K562 (cell line): ENCODE results near the gene SDC3. TPM values are rescaled to one million over a fixed set of nuclear protein-coding genes. Genes with fewer than 3 reads are reported as not detected.

ENCODE experiments used
- ARID1B ChIP-seq: fragments of 450-650 bp; IDR thresholded peaks from 2 replicates; pipeline ENCODE4 v1.6.1; 2016; ENCODE audit warnings: antibody characterized with exemption, mild to moderate bottlenecking, inconsistent platforms
- ARNT ChIP-seq, 2 experiments: fragments of 450-650 bp; IDR thresholded peaks; 2 replicates each; pipeline ENCODE4 v1.6.1; 2016; ENCODE audit warnings: mild to moderate bottlenecking in 1 of 2
- CBFA2T3 ChIP-seq: fragments of 450-650 bp; IDR thresholded peaks from 2 replicates; pipeline ENCODE4 v1.6.1; 2017
- CEBPB ChIP-seq: fragments of 450-650 bp; IDR thresholded peaks from 2 replicates; pipeline ENCODE4 v1.6.1; 2016; ENCODE audit warnings: missing genetic modification characterization, missing compliant biosample characterization
- CREB1 ChIP-seq, 2 experiments: sonication (generic) in 1 of 2; formaldehyde crosslinking in 1 of 2; IDR thresholded peaks; 2 replicates each; pipeline versions ENCODE4 v1.6.1 to v1.8.0; 2012 to 2022; ENCODE audit warnings: inconsistent platforms in 1 of 2, mild to moderate bottlenecking in 1 of 2, missing genetic modification reagents in 1 of 2, moderate library complexity in 1 of 2
- DACH1 ChIP-seq: fragments of 450-650 bp; IDR thresholded peaks from 2 replicates; pipeline ENCODE4 v1.6.1; 2018; ENCODE audit not compliant: partially characterized antibody
- DPF2 ChIP-seq: fragments of 450-650 bp; IDR thresholded peaks from 2 replicates; pipeline ENCODE4 v1.6.1; 2016
- EHMT2 ChIP-seq: fragments of 450-650 bp; IDR thresholded peaks from 2 replicates; pipeline ENCODE4 v1.6.1; 2018; ENCODE audit warnings: antibody characterized with exemption
- ESRRA ChIP-seq: fragments of 450-650 bp; IDR thresholded peaks from 2 replicates; pipeline ENCODE4 v1.6.1; 2014; ENCODE audit warnings: low read depth, mild to moderate bottlenecking, moderate library complexity, borderline replicate concordance
- FOXK1 ChIP-seq: sonication (generic); formaldehyde crosslinking; IDR thresholded peaks from 2 replicates; pipeline ENCODE4 v1.8.0; 2022; ENCODE audit warnings: missing genetic modification reagents, mild to moderate bottlenecking, borderline replicate concordance
- GATAD2A ChIP-seq: fragments of 450-650 bp; IDR thresholded peaks from 2 replicates; pipeline ENCODE4 v1.6.1; 2017
- HDAC1 ChIP-seq, 2 experiments: fragments of 450-650 bp; IDR thresholded peaks; 2 replicates each; pipeline ENCODE4 v1.6.1; 2016 to 2017; ENCODE audit warnings: inconsistent platforms in 1 of 2, mild to moderate bottlenecking in 1 of 2, moderate library complexity in 1 of 2
- HDAC2 ChIP-seq: fragments of 450-650 bp; IDR thresholded peaks from 2 replicates; pipeline ENCODE4 v1.6.1; 2016; ENCODE audit warnings: mild to moderate bottlenecking
- MEIS2 ChIP-seq: fragments of 450-650 bp; IDR thresholded peaks from 2 replicates; pipeline ENCODE4 v1.6.1; 2014; ENCODE audit warnings: mild to moderate bottlenecking; ENCODE audit not compliant: partially characterized antibody
- NR2C1 ChIP-seq, 2 experiments: fragments of 450-650 bp; IDR thresholded peaks; 2 replicates each; pipeline ENCODE4 v1.6.1; 2017; ENCODE audit warnings: mild to moderate bottlenecking in 2 of 2, antibody characterized with exemption in 1 of 2, inconsistent platforms in 1 of 2, missing compliant biosample characterization in 1 of 2, missing genetic modification characterization in 1 of 2
- NR2C2 ChIP-seq, 2 experiments: fragments of 200-800 bp in 1 of 2; sonication (Bioruptor generic) in 1 of 2; sonication (generic) in 1 of 2; formaldehyde crosslinking in 1 of 2; IDR thresholded peaks; 2 replicates each; pipeline versions ENCODE4 v1.6.1 to v1.8.0; 2016 to 2022; ENCODE audit warnings: mild to moderate bottlenecking in 1 of 2, missing compliant biosample characterization in 1 of 2, missing genetic modification characterization in 1 of 2, missing genetic modification reagents in 1 of 2
- SMAD4 ChIP-seq: fragments of 250-450 bp; sonication (Bioruptor Pico); conservative IDR thresholded peaks from 2 replicates; pipeline ENCODE4 v1.8.0; 2021; ENCODE audit warnings: inconsistent platforms, mild to moderate bottlenecking, moderate library complexity
- SMARCA4 ChIP-seq: fragments of 450-650 bp; IDR thresholded peaks from 2 replicates; pipeline ENCODE4 v1.6.1; 2016
- SP2 ChIP-seq: IDR thresholded peaks from 2 replicates; pipeline ENCODE4 v1.6.1; 2011; ENCODE audit warnings: mild to moderate bottlenecking, low read depth, low read length, moderate library complexity; ENCODE audit not compliant: poor library complexity, severe bottlenecking; ENCODE audit errors: extremely low read depth
- polyA plus RNA-seq, 8 experiments: library from polyadenylated mRNA; depleted of rRNA in 4 of 8; stranded (reverse) in 5 of 8; unstranded in 3 of 8; fragments of >200 nt; fragmentation: Nextera tagmentation in 2 of 8; fragmentation: Illumina TruSeq in 1 of 8; extraction: Ambion mirVana in 2 of 8; extraction: Trizol in 1 of 8; gene quantifications; 2 replicates each; pipeline versions ENCODE4 v1.2.1 to v1.2.3, GENCODE V29; 2011 to 2014; ENCODE audit warnings: inconsistent platforms in 1 of 8, missing spikeins in 1 of 8
- total RNA-seq, 7 experiments: library from RNA; depleted of rRNA in 6 of 7; stranded (reverse); fragments of >200 nt in 6 of 7; fragmentation: Illumina TruSeq in 2 of 7; extraction: Trizol in 2 of 7; gene quantifications; 2 replicates each; pipeline versions ENCODE4 v1.2.1 to v1.2.3, GENCODE V29; 2011 to 2021; ENCODE audit warnings: low replicate concordance in 1 of 7
- TF ChIP-seq, protein P1 (sequence below), 2 experiments: fragments of 450-650 bp in 1 of 2; sonication (generic) in 1 of 2; formaldehyde crosslinking in 1 of 2; IDR thresholded peaks in 1 of 2; conservative IDR thresholded peaks in 1 of 2; 2 replicates each; pipeline versions ENCODE4 v1.6.1 to v1.8.1; 2016 to 2023; ENCODE audit warnings: mild to moderate bottlenecking in 2 of 2, moderate library complexity in 2 of 2, inconsistent platforms in 1 of 2, missing genetic modification reagents in 1 of 2
- TF ChIP-seq, protein P2 (sequence below): fragments of 450-650 bp; formaldehyde crosslinking; IDR thresholded peaks from 2 replicates; pipeline ENCODE4 v1.4.0; 2020; ENCODE audit warnings: mild to moderate bottlenecking, moderate library complexity
- TF ChIP-seq, protein P3 (sequence below): fragments of 250-450 bp; sonication (Bioruptor Pico); IDR thresholded peaks from 2 replicates; pipeline ENCODE4 v1.8.0; 2021; ENCODE audit warnings: mild to moderate bottlenecking, moderate library complexity

The SDC3 gene
- total and polyA plus RNA-seq, 9 of the 15 experiments (the other 6 are each of a cell fraction or from before 2014, with no cell fraction given) = 0.38 to 44.1 (median 12.1) TPM

DNA sequence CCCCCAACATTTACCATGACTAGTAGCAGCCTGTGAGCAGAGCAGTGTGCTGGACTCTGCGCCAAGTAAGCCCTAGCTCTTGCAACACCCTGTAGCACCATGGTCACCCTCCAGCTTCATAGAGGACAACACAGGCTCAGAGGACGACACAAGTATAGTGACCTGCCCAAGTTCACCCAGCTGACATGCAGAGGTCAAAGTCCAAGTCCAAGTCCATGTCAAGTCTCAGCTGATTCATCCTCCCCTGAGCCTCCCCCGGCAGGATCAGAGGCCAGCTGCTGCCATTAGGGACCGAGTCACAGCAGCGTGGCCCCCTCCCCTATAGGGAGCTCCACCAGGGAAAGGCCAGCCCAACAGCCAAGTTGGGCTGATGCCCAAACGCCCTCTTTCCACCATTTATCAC, 15.9 kb downstream of the SDC3 start (continued):
- TF ChIP-seq HDAC2 (0 out of 2 replicates have a peak, but pooled peaks have one; percentile 35), CBFA2T3 (peak; percentile 48), SMAD4 (CRISPR knock-in tag) (peak; percentile 30; the same call in 1 of the 2 replicates), ESRRA (peak; percentile 68), DACH1 (peak; percentile 84), DPF2 (peak; percentile 49), CEBPB (tag) (0 out of 2 replicates have a peak, but pooled peaks have one; percentile 54), GATAD2A (0 out of 2 replicates have a peak, but pooled peaks have one; percentile 33), CREB1 (IDR thresholded peaks at IDR 0.05) (no peak), CREB1 (CRISPR knock-in tag; IDR thresholded peaks at IDR 0.05) (0 out of 2 replicates have a peak, but pooled peaks have one; percentile 30), SMARCA4 (peak; percentile 39; the same call in 1 of the 2 replicates), MEIS2 (peak; percentile 34), FOXK1 (CRISPR knock-in tag) (peak; percentile 59; the same call in 1 of the 2 replicates), EHMT2 (0 out of 2 replicates have a peak, but pooled peaks have one; percentile 23), ARID1B (peak; percentile 25; the same call in 1 of the 2 replicates), SP2 (no peak), NR2C2 (CRISPR knock-in tag; IDR thresholded peaks at IDR 0.05) (peak; percentile 23; the same call in 1 of the 2 replicates), NR2C2 (tag; IDR thresholded peaks at IDR 0.05) (peak; percentile 85), HDAC1 (IDR thresholded peaks at IDR 0.05) (peak in 1 of 2 experiments; percentile 67; a peak in 1 of 4 replicates), ARNT (IDR thresholded peaks at IDR 0.05) (no peak), NR2C1 (IDR thresholded peaks at IDR 0.05) (peak; percentile 87; the same call in 1 of the 2 replicates), NR2C1 (tag; IDR thresholded peaks at IDR 0.05) (peak; percentile 91)
- TF ChIP-seq, protein P1, sequence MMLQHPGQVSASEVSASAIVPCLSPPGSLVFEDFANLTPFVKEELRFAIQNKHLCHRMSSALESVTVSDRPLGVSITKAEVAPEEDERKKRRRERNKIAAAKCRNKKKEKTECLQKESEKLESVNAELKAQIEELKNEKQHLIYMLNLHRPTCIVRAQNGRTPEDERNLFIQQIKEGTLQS (IDR thresholded peaks at IDR 0.05) = peak; percentile 39; the same call in 1 of the 2 replicates
- TF ChIP-seq, protein P1 (CRISPR knock-in tag; conservative IDR thresholded peaks at IDR 0.05) = no peak
- TF ChIP-seq, protein P2, sequence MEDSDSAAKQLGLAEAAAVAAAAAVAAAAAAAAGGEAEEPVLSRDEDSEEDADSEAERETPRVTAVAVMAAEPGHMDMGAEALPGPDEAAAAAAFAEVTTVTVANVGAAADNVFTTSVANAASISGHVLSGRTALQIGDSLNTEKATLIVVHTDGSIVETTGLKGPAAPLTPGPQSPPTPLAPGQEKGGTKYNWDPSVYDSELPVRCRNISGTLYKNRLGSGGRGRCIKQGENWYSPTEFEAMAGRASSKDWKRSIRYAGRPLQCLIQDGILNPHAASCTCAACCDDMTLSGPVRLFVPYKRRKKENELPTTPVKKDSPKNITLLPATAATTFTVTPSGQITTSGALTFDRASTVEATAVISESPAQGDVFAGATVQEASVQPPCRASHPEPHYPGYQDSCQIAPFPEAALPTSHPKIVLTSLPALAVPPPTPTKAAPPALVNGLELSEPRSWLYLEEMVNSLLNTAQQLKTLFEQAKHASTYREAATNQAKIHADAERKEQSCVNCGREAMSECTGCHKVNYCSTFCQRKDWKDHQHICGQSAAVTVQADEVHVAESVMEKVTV = no peak
- TF ChIP-seq, protein P3, sequence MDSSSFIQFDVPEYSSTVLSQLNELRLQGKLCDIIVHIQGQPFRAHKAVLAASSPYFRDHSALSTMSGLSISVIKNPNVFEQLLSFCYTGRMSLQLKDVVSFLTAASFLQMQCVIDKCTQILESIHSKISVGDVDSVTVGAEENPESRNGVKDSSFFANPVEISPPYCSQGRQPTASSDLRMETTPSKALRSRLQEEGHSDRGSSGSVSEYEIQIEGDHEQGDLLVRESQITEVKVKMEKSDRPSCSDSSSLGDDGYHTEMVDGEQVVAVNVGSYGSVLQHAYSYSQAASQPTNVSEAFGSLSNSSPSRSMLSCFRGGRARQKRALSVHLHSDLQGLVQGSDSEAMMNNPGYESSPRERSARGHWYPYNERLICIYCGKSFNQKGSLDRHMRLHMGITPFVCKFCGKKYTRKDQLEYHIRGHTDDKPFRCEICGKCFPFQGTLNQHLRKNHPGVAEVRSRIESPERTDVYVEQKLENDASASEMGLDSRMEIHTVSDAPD (CRISPR knock-in tag) = no peak
